A549 (cell line): ENCODE measurements around the gene PTCD1.

Source experiments
- BHLHE40 ChIP-seq: IDR thresholded peaks from 2 replicates; pipeline ENCODE4 v1.6.1; 2012; ENCODE audit warnings: low read depth, low read length, inconsistent platforms
- CTCF ChIP-seq: fragments of >200 bp; sonication (Bioruptor Twin); formaldehyde crosslinking; IDR thresholded peaks from 3 replicates; pipeline ENCODE4 v1.5.1; 2016
- EHF ChIP-seq: fragments of 250-450 bp; sonication (Bioruptor Pico); IDR thresholded peaks from 2 replicates; pipeline ENCODE4 v1.5.0; 2020; ENCODE audit warnings: mild to moderate bottlenecking
- EP300 ChIP-seq, 2 experiments: fragments of >200 bp; sonication (Bioruptor Twin); formaldehyde crosslinking; IDR thresholded peaks; 2 replicates in 1 of 2; 3 replicates in 1 of 2; pipeline ENCODE4 v1.6.1; 2016 to 2017
- MAZ ChIP-seq: fragments of 150-350 bp; IDR thresholded peaks from 2 replicates; pipeline ENCODE4 v1.6.1; 2014; ENCODE audit warnings: antibody characterized with exemption, low read depth, low read length, borderline replicate concordance
- MYC ChIP-seq: IDR thresholded peaks from 2 replicates; pipeline ENCODE4 v1.6.1; 2012; ENCODE audit warnings: mild to moderate bottlenecking, inconsistent platforms, low read length, improper control_type of control experiment, borderline replicate concordance
- POLR2A ChIP-seq: IDR thresholded peaks from 2 replicates; pipeline ENCODE4 v1.6.1; 2012; ENCODE audit warnings: mild to moderate bottlenecking, low read length
- RAD21 ChIP-seq, 2 experiments: fragments of >200 bp in 1 of 2; sonication (Bioruptor Twin) in 1 of 2; formaldehyde crosslinking in 1 of 2; IDR thresholded peaks in 1 of 2; conservative IDR thresholded peaks in 1 of 2; 2 replicates in 1 of 2; 3 replicates in 1 of 2; pipeline ENCODE4 v1.6.1; 2012 to 2018; ENCODE audit warnings: inconsistent platforms in 1 of 2
- RCOR1 ChIP-seq: fragments of 150-350 bp; IDR thresholded peaks from 2 replicates; pipeline ENCODE4 v1.6.1; 2014; ENCODE audit warnings: antibody characterized with exemption, low read length, low read depth
- SMC3 ChIP-seq: fragments of >200 bp; sonication (Bioruptor Twin); formaldehyde crosslinking; IDR thresholded peaks from 3 replicates; pipeline ENCODE4 v1.6.1; 2018; ENCODE audit warnings: inconsistent platforms
- TF ChIP-seq, protein P1 (sequence below): IDR thresholded peaks from 2 replicates; pipeline ENCODE4 v1.6.1; 2012
- TF ChIP-seq, protein P2 (sequence below): fragments of 200-600 bp; sonication (generic); IDR thresholded peaks from 2 replicates; pipeline ENCODE4 v1.6.1; 2016; ENCODE audit warnings: antibody characterized with exemption, mild to moderate bottlenecking, moderate library complexity
- TF ChIP-seq, protein P3 (sequence below): fragments of >200 bp; sonication (Bioruptor Twin); formaldehyde crosslinking; IDR thresholded peaks from 3 replicates; pipeline ENCODE4 v1.6.1; 2016
- TF ChIP-seq, protein P4 (sequence below): IDR thresholded peaks from 2 replicates; pipeline ENCODE4 v1.6.1; 2012

DNA sequence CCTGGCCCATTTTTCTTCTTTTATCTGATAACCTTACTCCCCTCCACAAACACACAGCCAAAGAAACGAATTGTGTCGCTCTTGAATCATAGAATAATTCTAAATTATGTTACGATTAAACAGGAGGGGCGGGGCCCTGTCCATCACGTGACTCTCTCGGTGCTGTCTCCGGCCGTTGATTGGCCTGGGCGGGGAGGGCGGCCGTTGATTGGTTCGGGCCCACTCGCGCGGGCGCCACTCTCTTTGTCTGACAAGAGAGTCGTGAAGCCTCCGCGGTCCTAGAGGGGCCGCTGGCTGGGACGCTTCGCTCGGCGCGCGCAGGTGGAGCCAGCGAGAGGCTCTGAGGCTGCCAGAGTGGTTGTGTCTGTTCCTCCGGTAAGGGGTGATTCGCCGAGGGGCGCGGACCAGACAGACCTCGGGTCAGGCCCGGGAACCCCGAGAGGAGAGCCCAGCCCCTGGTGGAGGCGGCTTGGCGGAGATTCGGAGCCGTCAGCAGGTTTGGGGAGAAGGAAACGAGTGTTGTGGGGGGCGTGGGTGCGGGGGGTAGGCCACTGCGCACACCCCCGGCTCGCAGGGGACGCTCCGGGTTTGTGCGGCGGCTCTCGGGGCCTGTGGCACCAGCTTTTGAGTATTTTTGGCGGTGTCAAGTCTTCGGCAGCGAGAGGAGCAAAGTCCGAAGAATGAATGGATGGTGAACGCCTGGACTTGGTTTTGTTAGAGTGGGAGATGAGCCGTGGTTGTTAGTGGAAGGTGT lies 34.1 kb upstream of the PTCD1 start, which contains the start of gene ZNF789:
- TF ChIP-seq CTCF: no peak
- TF ChIP-seq MYC: 0 out of 2 replicates have a peak, but pooled peaks have one; percentile 40
- TF ChIP-seq RAD21 (conservative IDR thresholded peaks at IDR 0.05 in 1 of 2, IDR thresholded peaks at IDR 0.05 in 1 of 2): no peak
- TF ChIP-seq POLR2A: peak; percentile 55
- TF ChIP-seq, protein P1, sequence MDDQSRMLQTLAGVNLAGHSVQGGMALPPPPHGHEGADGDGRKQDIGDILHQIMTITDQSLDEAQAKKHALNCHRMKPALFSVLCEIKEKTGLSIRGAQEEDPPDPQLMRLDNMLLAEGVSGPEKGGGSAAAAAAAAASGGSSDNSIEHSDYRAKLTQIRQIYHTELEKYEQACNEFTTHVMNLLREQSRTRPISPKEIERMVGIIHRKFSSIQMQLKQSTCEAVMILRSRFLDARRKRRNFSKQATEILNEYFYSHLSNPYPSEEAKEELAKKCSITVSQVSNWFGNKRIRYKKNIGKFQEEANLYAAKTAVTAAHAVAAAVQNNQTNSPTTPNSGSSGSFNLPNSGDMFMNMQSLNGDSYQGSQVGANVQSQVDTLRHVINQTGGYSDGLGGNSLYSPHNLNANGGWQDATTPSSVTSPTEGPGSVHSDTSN: peak; percentile 64
- no peak for TF ChIP-seq EHF (CRISPR knock-in tag)
- TF ChIP-seq SMC3: no peak
- TF ChIP-seq MAZ: no peak
- TF ChIP-seq, protein P2, sequence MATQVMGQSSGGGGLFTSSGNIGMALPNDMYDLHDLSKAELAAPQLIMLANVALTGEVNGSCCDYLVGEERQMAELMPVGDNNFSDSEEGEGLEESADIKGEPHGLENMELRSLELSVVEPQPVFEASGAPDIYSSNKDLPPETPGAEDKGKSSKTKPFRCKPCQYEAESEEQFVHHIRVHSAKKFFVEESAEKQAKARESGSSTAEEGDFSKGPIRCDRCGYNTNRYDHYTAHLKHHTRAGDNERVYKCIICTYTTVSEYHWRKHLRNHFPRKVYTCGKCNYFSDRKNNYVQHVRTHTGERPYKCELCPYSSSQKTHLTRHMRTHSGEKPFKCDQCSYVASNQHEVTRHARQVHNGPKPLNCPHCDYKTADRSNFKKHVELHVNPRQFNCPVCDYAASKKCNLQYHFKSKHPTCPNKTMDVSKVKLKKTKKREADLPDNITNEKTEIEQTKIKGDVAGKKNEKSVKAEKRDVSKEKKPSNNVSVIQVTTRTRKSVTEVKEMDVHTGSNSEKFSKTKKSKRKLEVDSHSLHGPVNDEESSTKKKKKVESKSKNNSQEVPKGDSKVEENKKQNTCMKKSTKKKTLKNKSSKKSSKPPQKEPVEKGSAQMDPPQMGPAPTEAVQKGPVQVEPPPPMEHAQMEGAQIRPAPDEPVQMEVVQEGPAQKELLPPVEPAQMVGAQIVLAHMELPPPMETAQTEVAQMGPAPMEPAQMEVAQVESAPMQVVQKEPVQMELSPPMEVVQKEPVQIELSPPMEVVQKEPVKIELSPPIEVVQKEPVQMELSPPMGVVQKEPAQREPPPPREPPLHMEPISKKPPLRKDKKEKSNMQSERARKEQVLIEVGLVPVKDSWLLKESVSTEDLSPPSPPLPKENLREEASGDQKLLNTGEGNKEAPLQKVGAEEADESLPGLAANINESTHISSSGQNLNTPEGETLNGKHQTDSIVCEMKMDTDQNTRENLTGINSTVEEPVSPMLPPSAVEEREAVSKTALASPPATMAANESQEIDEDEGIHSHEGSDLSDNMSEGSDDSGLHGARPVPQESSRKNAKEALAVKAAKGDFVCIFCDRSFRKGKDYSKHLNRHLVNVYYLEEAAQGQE: no peak
- TF ChIP-seq EP300 (IDR thresholded peaks at IDR 0.05): no peak
- 0 out of 2 replicates have a peak, but pooled peaks have one; percentile 2 for TF ChIP-seq BHLHE40
- TF ChIP-seq, protein P3, sequence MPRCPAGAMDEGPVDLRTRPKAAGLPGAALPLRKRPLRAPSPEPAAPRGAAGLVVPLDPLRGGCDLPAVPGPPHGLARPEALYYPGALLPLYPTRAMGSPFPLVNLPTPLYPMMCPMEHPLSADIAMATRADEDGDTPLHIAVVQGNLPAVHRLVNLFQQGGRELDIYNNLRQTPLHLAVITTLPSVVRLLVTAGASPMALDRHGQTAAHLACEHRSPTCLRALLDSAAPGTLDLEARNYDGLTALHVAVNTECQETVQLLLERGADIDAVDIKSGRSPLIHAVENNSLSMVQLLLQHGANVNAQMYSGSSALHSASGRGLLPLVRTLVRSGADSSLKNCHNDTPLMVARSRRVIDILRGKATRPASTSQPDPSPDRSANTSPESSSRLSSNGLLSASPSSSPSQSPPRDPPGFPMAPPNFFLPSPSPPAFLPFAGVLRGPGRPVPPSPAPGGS: peak; percentile 53; the same call in 1 of the 3 replicates
- no peak for TF ChIP-seq RCOR1
- TF ChIP-seq, protein P4, sequence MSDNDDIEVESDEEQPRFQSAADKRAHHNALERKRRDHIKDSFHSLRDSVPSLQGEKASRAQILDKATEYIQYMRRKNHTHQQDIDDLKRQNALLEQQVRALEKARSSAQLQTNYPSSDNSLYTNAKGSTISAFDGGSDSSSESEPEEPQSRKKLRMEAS: peak; percentile 88
